ENCODE results near the gene GARNL3.

The GARNL3 gene

DNA sequence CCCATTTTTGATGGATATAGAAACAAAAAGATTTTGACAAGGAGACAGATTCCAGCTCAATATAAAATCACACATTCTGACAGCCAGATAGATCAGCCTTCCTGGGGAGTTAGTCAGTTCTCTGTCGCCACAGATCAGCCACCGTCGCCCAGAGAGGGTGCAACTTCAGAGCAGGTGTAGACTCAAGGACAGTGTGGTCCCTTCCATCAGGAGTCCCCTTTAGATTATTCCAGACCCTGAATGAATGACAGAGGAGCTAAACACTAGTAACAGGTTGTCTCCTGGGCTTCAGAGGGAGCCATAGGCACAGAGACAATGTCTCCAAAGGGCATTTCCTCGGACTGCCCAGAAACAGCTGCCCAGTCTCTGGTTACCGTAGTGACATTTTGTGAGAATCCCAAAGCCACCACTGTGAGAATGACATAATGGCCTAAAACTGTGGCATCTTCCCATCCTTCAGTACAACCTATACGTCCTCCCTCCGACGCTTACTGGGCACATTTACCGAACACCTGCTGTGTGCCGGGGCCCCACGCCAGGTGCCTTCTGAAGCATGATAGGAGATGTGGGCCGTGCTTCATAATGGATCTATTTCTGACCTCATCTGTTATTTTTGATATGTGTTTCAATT is 85.0 kb downstream of the GARNL3 start:
- no peaks in the 10 kb centered on the region for H3K79me2 ChIP-seq
- TF ChIP-seq, protein P1, sequence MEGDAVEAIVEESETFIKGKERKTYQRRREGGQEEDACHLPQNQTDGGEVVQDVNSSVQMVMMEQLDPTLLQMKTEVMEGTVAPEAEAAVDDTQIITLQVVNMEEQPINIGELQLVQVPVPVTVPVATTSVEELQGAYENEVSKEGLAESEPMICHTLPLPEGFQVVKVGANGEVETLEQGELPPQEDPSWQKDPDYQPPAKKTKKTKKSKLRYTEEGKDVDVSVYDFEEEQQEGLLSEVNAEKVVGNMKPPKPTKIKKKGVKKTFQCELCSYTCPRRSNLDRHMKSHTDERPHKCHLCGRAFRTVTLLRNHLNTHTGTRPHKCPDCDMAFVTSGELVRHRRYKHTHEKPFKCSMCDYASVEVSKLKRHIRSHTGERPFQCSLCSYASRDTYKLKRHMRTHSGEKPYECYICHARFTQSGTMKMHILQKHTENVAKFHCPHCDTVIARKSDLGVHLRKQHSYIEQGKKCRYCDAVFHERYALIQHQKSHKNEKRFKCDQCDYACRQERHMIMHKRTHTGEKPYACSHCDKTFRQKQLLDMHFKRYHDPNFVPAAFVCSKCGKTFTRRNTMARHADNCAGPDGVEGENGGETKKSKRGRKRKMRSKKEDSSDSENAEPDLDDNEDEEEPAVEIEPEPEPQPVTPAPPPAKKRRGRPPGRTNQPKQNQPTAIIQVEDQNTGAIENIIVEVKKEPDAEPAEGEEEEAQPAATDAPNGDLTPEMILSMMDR (IDR thresholded peaks at IDR 0.05), result no peak
- no peaks in the 10 kb centered on the region for H3K27me3 ChIP-seq (ENCODE audit: control insufficient read depth, insufficient read depth, low read length)
- H3K9ac ChIP-seq, result no peak overlapping the region
- no peak overlapping the region for H3K27ac ChIP-seq
- no peaks in the 10 kb centered on the region for H3K4me1 ChIP-seq
- H3K4me3 ChIP-seq (ENCODE audit: low read depth, low read length), result no peak overlapping the region
- no peak overlapping the region for H3K4me2 ChIP-seq (ENCODE audit: low read length)
- no peak overlapping the region for H2AFZ ChIP-seq
- H3K36me3 ChIP-seq (ENCODE audit: control insufficient read depth, insufficient read depth, low read length), result no peaks in the 10 kb centered on the region
- H3K9me3 ChIP-seq (ENCODE audit: control insufficient read depth, low read length), result no peaks in the 10 kb centered on the region

DNA sequence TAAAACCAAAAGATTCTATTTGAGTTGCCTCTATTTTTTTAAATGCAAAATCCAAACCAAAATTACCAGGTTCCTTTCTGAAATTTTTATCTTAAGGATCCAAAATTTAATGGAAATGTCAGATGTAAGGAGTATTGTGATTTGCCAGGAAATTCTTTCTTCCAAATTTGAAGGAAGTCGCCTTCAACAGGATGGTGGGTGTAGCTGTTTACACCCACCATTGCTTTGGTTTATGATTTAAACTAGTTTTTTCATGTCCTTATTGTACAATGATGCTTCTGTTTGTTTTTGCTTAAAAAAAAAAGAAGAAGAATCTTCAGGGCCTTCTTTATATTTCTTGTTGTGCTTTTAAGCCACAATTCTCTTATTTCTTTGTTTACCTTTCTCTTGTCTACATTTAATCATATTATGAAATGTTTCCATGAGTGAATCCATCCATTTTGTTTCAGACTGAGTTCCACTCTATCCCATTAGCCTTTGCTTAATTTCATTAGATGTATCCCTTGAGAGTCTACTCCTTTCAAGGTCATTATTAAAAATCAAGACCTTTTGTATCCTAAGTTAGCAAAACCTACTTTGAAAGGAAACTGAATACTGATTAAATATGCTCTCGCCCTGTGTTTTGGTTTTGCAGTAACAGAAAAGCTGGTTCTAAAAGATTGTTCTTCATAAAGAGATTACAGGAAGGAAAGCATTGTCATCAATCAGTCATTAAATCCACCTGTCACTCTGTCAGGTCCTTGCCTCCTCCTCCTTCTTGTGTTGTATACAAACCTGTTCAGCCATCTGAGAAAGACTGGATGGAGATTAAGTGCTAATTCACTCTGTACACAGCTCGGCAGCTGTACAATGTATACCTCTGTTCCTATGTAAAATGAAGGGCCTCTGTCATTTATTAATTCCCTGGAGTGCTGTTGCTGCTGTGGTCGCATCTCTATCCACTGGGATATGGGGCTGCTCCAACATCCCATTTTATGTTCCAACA is 86.9 kb downstream of the GARNL3 start:
- Histone ChIP-seq H3K27ac (no peak overlapping the region), H3K27me3 (ENCODE audit: control insufficient read depth, insufficient read depth, low read length) (no peaks in the 10 kb centered on the region)

DNA sequence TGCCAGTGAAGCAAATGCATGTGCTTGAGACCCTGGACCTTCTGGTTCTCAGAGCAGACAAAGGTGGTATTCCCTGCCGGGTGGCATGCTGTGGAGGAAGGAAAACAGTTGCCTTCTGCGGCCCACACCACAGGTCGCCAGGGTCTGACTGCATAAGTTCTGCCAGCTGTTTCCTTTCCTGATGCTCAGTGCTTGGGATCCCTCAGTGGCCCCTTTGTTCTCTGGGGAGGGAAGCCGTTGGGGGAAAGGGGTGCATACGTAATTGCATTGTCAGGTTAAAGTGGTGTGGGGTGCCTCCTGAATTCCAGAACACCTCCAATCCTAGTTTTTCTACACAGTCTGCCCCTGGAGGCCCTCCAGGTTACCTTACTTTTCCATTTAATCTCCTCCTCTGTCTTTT is 89.3 kb downstream of the GARNL3 start:
- H3K27ac ChIP-seq, result no peak overlapping the region
- H3K4me2 ChIP-seq (ENCODE audit: low read length), result no peak overlapping the region
- H3K79me2 ChIP-seq, result no peaks in the 10 kb centered on the region
- no peak overlapping the region for H3K4me3 ChIP-seq (ENCODE audit: low read depth, low read length)
- H3K9me3 ChIP-seq (ENCODE audit: control insufficient read depth, low read length), result no peaks in the 10 kb centered on the region
- no peaks in the 10 kb centered on the region for H3K27me3 ChIP-seq (ENCODE audit: control insufficient read depth, insufficient read depth, low read length)
- no peaks in the 10 kb centered on the region for H3K4me1 ChIP-seq
- no peak overlapping the region for H2AFZ ChIP-seq
- no peak overlapping the region for H3K9ac ChIP-seq
- no peaks in the 10 kb centered on the region for H3K36me3 ChIP-seq (ENCODE audit: control insufficient read depth, insufficient read depth, low read length)
- TF ChIP-seq, protein P1 (IDR thresholded peaks at IDR 0.05), result no peak

More for the DNA sequence above, 86.9 kb downstream of the GARNL3 start:
- H3K36me3 ChIP-seq (ENCODE audit: control insufficient read depth, insufficient read depth, low read length), result no peaks in the 10 kb centered on the region
- H3K9me3 ChIP-seq (ENCODE audit: control insufficient read depth, low read length), result no peaks in the 10 kb centered on the region
- H3K9ac ChIP-seq, result no peak overlapping the region
- no peak overlapping the region for H3K4me2 ChIP-seq (ENCODE audit: low read length)
- H3K4me1 ChIP-seq, result no peaks in the 10 kb centered on the region
- no peak overlapping the region for H3K4me3 ChIP-seq (ENCODE audit: low read depth, low read length)
- H2AFZ ChIP-seq, result no peak overlapping the region
- no peaks in the 10 kb centered on the region for H3K79me2 ChIP-seq
- TF ChIP-seq, protein P1 (IDR thresholded peaks at IDR 0.05), result no peak

DNA sequence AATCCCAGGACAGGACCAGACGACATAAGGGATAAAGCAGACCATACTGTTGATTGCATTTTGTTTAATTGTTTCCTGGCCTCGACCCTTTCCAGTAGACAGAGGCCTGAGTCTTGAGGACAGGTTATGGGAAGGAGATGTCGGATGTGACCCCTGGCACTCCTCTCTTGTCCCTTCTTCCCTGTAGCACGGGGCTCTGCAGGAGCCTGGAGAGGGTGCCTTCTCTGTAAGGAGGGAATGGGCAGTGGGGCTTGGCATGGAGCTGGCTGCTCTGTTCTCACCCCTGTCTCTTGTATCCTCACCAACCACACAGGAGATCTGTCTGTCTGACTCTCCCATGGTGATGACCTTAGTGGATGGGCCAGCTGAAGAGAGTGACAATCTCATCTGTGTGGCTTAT is 92.3 kb downstream of the GARNL3 start:
- Histone ChIP-seq H3K4me1 (no peaks in the 10 kb centered on the region), H3K79me2 (no peaks in the 10 kb centered on the region), H3K9me3 (ENCODE audit: control insufficient read depth, low read length) (no peaks in the 10 kb centered on the region), H2AFZ (no peak overlapping the region), H3K4me2 (ENCODE audit: low read length) (no peak overlapping the region), H3K4me3 (ENCODE audit: low read depth, low read length) (no peak overlapping the region), H3K27ac (no peak overlapping the region), H3K27me3 (ENCODE audit: control insufficient read depth, insufficient read depth, low read length) (no peaks in the 10 kb centered on the region), H3K36me3 (ENCODE audit: control insufficient read depth, insufficient read depth, low read length) (no peaks in the 10 kb centered on the region), H3K9ac (no peak overlapping the region)
- TF ChIP-seq, protein P1 (IDR thresholded peaks at IDR 0.05), result no peak

All from parathyroid adenoma (tissue), 2 donors.